K562 (cell line): ENCODE data around the gene LGR6. TPM values are rescaled to one million over a fixed set of nuclear protein-coding genes. Genes with fewer than 3 reads are reported as not detected.

ENCODE experiments used
- CTBP1 ChIP-seq: fragments of 450-650 bp; IDR thresholded peaks from 2 replicates; pipeline ENCODE4 v1.6.1; 2016; ENCODE audit warnings: borderline replicate concordance
- DIDO1 ChIP-seq: fragments of 450-650 bp; IDR thresholded peaks from 2 replicates; pipeline ENCODE4 v1.6.1; 2016; ENCODE audit warnings: low read depth, missing biosample characterization, missing genetic modification characterization
- ELF2 ChIP-seq: fragments of 250-450 bp; sonication (Bioruptor Pico); IDR thresholded peaks from 2 replicates; pipeline ENCODE4 v1.5.0; 2021; ENCODE audit warnings: mild to moderate bottlenecking
- ERF ChIP-seq: fragments of 450-650 bp; formaldehyde crosslinking; IDR thresholded peaks from 2 replicates; pipeline ENCODE4 v1.4.0; 2020; ENCODE audit warnings: mild to moderate bottlenecking, mixed read lengths
- FIP1L1 ChIP-seq: fragments of 200-400 bp; formaldehyde crosslinking; IDR thresholded peaks from 2 replicates; pipeline ENCODE4 v1.6.1; 2018; ENCODE audit warnings: mild to moderate bottlenecking, low read depth, low read length; ENCODE audit not compliant: poor library complexity, severe bottlenecking
- FOSL1 ChIP-seq: fragments of 200-800 bp; sonication (Bioruptor generic); conservative IDR thresholded peaks from 2 replicates; pipeline ENCODE4 v1.6.1; 2016; ENCODE audit warnings: missing genetic modification characterization, missing compliant biosample characterization
- FOXA1 ChIP-seq: fragments of 450-650 bp; IDR thresholded peaks from 2 replicates; pipeline ENCODE4 v1.6.1; 2016; ENCODE audit warnings: mild to moderate bottlenecking, borderline replicate concordance
- HSF4 ChIP-seq: fragments of 250-450 bp; sonication (Bioruptor Pico); IDR thresholded peaks from 2 replicates; pipeline ENCODE4 v2.1.2; 2022; ENCODE audit warnings: mild to moderate bottlenecking, moderate library complexity, borderline replicate concordance
- JUND ChIP-seq, 2 experiments: IDR thresholded peaks; 2 replicates in 1 of 2; 3 replicates in 1 of 2; pipeline ENCODE4 v1.6.1; 2011; ENCODE audit warnings: borderline replicate concordance in 2 of 2, low read depth in 2 of 2, low read length in 2 of 2, improper control_type of control experiment in 1 of 2, missing biosample characterization in 1 of 2, missing genetic modification characterization in 1 of 2, missing genetic modification reagents in 1 of 2
- MAFG ChIP-seq: fragments of 450-650 bp; conservative IDR thresholded peaks from 2 replicates; pipeline ENCODE4 v1.6.1; 2016; ENCODE audit warnings: missing genetic modification characterization, missing compliant biosample characterization
- POLR2A ChIP-seq: fragments of 450-650 bp; conservative IDR thresholded peaks from 2 replicates; pipeline ENCODE4 v1.6.1; 2016
- RBM39 ChIP-seq: fragments of 200-400 bp; formaldehyde crosslinking; optimal IDR thresholded peaks from 2 replicates; pipeline ENCODE3; 2018; ENCODE audit warnings: low read depth, low read length
- SMAD3 ChIP-seq: fragments of 450-650 bp; formaldehyde crosslinking; conservative IDR thresholded peaks from 2 replicates; pipeline ENCODE4 v1.4.0; 2020; ENCODE audit warnings: mild to moderate bottlenecking
- SMARCE1 ChIP-seq: fragments of 450-650 bp; IDR thresholded peaks from 2 replicates; pipeline ENCODE4 v1.7.1; 2016; ENCODE audit warnings: mild to moderate bottlenecking
- TAL1 ChIP-seq: fragments of 450-650 bp; IDR thresholded peaks from 2 replicates; pipeline ENCODE4 v1.6.1; 2016; ENCODE audit warnings: mild to moderate bottlenecking
- ZBTB17 ChIP-seq: fragments of 450-650 bp; formaldehyde crosslinking; IDR thresholded peaks from 2 replicates; pipeline ENCODE4 v1.4.0; 2020; ENCODE audit warnings: mild to moderate bottlenecking
- ZEB2 ChIP-seq: fragments of 450-650 bp; IDR thresholded peaks from 2 replicates; pipeline ENCODE4 v1.6.1; 2016
- ZKSCAN3 ChIP-seq: fragments of 250-450 bp; sonication (Bioruptor Pico); IDR thresholded peaks from 2 replicates; pipeline ENCODE4 v1.4.0; 2020
- ZNF143 ChIP-seq: sonication (generic); formaldehyde crosslinking; IDR thresholded peaks from 2 replicates; pipeline ENCODE4 v1.9.0; 2022; ENCODE audit warnings: mild to moderate bottlenecking, missing genetic modification reagents
- ZNF197 ChIP-seq: fragments of 200-800 bp; sonication (Bioruptor generic); IDR thresholded peaks from 2 replicates; pipeline ENCODE4 v1.6.1; 2016; ENCODE audit warnings: low read depth, missing genetic modification characterization, missing compliant biosample characterization
- ZNF274 ChIP-seq: IDR thresholded peaks from 2 replicates; pipeline ENCODE4 v1.6.1; 2011; ENCODE audit warnings: low read depth, mild to moderate bottlenecking, low read length, moderate library complexity, borderline replicate concordance
- polyA plus RNA-seq, 8 experiments: library from polyadenylated mRNA; depleted of rRNA in 4 of 8; stranded (reverse) in 5 of 8; unstranded in 3 of 8; fragments of >200 nt; fragmentation: Nextera tagmentation in 2 of 8; fragmentation: Illumina TruSeq in 1 of 8; extraction: Ambion mirVana in 2 of 8; extraction: Trizol in 1 of 8; gene quantifications; 2 replicates each; pipeline versions ENCODE4 v1.2.1 to v1.2.3, GENCODE V29; 2011 to 2014; ENCODE audit warnings: inconsistent platforms in 1 of 8, missing spikeins in 1 of 8
- total RNA-seq, 7 experiments: library from RNA; depleted of rRNA in 6 of 7; stranded (reverse); fragments of >200 nt in 6 of 7; fragmentation: Illumina TruSeq in 2 of 7; extraction: Trizol in 2 of 7; gene quantifications; 2 replicates each; pipeline versions ENCODE4 v1.2.1 to v1.2.3, GENCODE V29; 2011 to 2021; ENCODE audit warnings: low replicate concordance in 1 of 7
- TF ChIP-seq, protein P1 (sequence below): fragments of 250-450 bp; sonication (Bioruptor Pico); IDR thresholded peaks from 2 replicates; pipeline ENCODE4 v1.8.0; 2021; ENCODE audit warnings: moderate library complexity, mild to moderate bottlenecking, inconsistent platforms
- TF ChIP-seq, protein P2 (sequence below): fragments of 250-450 bp; sonication (Bioruptor Pico); IDR thresholded peaks from 2 replicates; pipeline ENCODE4 v1.5.0; 2022; ENCODE audit warnings: mild to moderate bottlenecking
- TF ChIP-seq, protein P3 (sequence below): IDR thresholded peaks from 2 replicates; pipeline ENCODE4 v1.6.1; 2016; ENCODE audit warnings: missing genetic modification characterization, missing compliant biosample characterization

Gene LGR6
- total and polyA plus RNA-seq, 9 of the 15 experiments (the other 6 are each of a cell fraction or from before 2014, with no cell fraction given): 0.01 to 0.54 (median 0.17) TPM; not detected in 1

DNA sequence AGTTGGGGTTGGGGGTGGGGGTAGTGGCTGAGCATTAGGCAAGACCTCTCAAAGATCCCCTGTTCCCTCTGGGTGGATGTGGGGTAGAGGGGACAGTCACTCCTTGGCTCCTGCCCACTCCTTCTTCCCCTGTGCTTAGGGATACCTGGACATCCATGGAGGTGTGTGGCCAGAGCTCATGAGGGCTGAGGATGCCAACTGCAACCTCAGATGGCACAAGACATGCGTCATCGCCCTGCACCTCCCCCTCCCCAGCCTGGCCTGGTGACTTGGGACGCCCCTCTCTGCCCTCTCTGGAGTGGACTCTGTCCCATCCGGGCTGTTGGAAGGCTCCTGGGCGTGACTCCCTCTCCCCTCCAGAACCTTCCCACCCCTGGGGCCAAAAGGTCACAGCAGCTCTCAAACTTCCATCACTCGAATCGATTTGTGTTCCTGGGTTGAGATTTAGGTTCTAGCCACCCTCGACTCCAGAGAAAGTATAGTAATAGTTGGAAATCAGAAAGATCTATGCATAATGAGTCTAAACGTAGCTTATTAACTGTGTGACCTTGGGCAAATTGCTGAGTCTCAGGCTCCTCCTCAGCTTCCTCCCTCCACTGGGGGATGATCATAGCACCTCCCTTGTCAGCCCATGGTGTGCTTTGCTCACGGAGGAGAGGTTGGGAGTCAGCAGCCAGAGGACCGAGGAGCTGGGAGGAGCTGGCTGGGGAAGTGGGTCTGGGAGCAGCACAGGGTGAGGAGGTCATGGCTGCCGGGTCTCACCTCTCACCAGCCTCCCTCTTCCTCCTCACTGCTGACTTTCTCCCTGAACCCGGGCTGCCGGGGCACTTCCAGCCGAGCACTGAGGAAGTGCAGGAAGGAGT lies 30.9 kb upstream of the LGR6 start (continued):
- 0 out of 2 replicates have a peak, but pooled peaks have one; percentile 6 for TF ChIP-seq FOSL1
- peak; percentile 68; the same call in 1 of the 2 replicates for TF ChIP-seq ZBTB17 (CRISPR knock-in tag)
- TF ChIP-seq CTBP1: peak; percentile 73; the same call in 1 of the 2 replicates
- TF ChIP-seq DIDO1 (tag): no peak
- no peak for TF ChIP-seq ZKSCAN3
- TF ChIP-seq JUND (IDR thresholded peaks at IDR 0.05; ENCODE audit: borderline replicate concordance, low read depth, low read length): peak; percentile 37; the same call in 1 of the 2 replicates
- TF ChIP-seq JUND (tag; IDR thresholded peaks at IDR 0.05; ENCODE audit: borderline replicate concordance, low read depth, low read length): no peak; the same call in 1 of the 3 replicates
- TF ChIP-seq ZEB2: no peak
- TF ChIP-seq, protein P1, sequence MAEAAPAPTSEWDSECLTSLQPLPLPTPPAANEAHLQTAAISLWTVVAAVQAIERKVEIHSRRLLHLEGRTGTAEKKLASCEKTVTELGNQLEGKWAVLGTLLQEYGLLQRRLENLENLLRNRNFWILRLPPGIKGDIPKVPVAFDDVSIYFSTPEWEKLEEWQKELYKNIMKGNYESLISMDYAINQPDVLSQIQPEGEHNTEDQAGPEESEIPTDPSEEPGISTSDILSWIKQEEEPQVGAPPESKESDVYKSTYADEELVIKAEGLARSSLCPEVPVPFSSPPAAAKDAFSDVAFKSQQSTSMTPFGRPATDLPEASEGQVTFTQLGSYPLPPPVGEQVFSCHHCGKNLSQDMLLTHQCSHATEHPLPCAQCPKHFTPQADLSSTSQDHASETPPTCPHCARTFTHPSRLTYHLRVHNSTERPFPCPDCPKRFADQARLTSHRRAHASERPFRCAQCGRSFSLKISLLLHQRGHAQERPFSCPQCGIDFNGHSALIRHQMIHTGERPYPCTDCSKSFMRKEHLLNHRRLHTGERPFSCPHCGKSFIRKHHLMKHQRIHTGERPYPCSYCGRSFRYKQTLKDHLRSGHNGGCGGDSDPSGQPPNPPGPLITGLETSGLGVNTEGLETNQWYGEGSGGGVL (CRISPR knock-in tag): no peak
- TF ChIP-seq, protein P2, sequence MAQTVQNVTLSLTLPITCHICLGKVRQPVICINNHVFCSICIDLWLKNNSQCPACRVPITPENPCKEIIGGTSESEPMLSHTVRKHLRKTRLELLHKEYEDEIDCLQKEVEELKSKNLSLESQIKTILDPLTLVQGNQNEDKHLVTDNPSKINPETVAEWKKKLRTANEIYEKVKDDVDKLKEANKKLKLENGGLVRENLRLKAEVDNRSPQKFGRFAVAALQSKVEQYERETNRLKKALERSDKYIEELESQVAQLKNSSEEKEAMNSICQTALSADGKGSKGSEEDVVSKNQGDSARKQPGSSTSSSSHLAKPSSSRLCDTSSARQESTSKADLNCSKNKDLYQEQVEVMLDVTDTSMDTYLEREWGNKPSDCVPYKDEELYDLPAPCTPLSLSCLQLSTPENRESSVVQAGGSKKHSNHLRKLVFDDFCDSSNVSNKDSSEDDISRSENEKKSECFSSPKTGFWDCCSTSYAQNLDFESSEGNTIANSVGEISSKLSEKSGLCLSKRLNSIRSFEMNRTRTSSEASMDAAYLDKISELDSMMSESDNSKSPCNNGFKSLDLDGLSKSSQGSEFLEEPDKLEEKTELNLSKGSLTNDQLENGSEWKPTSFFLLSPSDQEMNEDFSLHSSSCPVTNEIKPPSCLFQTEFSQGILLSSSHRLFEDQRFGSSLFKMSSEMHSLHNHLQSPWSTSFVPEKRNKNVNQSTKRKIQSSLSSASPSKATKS: no peak
- TF ChIP-seq HSF4 (CRISPR knock-in tag): no peak
- TF ChIP-seq ZNF143 (CRISPR knock-in tag): no peak
- 0 out of 2 replicates have a peak, but pooled peaks have one; percentile 9 for TF ChIP-seq SMARCE1
- TF ChIP-seq, protein P3, sequence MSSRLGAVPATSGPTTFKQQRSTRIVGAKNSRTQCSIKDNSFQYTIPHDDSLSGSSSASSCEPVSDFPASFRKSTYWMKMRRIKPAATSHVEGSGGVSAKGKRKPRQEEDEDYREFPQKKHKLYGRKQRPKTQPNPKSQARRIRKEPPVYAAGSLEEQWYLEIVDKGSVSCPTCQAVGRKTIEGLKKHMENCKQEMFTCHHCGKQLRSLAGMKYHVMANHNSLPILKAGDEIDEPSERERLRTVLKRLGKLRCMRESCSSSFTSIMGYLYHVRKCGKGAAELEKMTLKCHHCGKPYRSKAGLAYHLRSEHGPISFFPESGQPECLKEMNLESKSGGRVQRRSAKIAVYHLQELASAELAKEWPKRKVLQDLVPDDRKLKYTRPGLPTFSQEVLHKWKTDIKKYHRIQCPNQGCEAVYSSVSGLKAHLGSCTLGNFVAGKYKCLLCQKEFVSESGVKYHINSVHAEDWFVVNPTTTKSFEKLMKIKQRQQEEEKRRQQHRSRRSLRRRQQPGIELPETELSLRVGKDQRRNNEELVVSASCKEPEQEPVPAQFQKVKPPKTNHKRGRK (tag): no peak
- peak; percentile 49 for TF ChIP-seq MAFG
- peak; percentile 69 for TF ChIP-seq POLR2A
- TF ChIP-seq SMAD3: 0 out of 2 replicates have a peak, but pooled peaks have one; percentile 3
- 0 out of 2 replicates have a peak, but pooled peaks have one; percentile 41 for TF ChIP-seq ERF
- no peak; the same call in 1 of the 2 replicates for TF ChIP-seq ELF2 (CRISPR knock-in tag)
- 0 out of 2 replicates have a peak, but pooled peaks have one; percentile 62 for TF ChIP-seq ZNF197 (CRISPR knock-in tag)
- no peak for TF ChIP-seq TAL1
- TF ChIP-seq FIP1L1: no peak
- no peak for TF ChIP-seq ZNF274
- no peak for TF ChIP-seq FOXA1
- no peak for TF ChIP-seq RBM39
